ENCODE measurements around the gene S100A13.

The S100A13 gene

DNA sequence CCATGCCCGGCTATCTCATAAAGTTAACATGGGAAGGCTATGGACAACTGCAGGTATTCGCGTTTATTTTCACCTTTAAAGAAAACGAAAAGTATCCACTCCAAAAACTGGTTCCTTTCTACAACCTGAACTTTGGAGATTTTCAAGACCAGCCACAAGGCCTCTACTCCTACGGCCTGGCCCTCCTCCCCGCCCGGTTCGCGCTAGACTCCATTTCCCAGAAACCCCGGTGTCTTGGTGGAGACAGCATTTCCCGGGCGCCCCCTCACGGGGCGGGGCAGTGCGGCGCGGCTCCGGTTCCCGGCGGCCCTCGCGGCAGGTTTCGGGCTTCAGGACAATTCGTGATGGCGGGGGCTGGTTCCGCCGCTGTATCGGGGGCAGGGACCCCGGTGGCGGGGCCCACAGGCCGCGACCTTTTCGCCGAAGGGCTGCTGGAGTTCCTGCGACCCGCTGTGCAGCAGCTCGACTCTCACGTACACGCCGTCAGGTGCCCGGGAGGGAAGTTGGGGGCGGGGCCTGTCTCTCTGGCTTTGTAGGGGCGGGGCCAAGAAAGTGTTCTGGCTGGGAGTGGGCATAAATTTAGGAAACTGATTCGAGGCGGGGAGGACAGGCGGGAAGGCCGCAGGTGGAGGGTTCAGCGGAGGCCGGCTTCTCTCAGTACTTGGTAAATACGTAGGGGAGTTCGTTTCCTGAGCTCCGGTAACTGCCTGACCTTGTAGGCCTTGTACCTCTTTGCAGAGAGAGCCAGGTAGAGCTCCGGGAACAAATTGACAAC is 31.3 kb upstream of the S100A13 start, which contains the start of gene SNAPIN:
SNAPIN (plus strand) TSS at position 304 of the 775 bp plus-strand sequence; CDS start at position 345, 41 bp downstream.
- peak; percentile 74 for DNase-seq (ENCODE audit: low read depth)
- in situ Hi-C loops (cut with HindIII; ENCODE audit: low sequenced_read_pairs) = no loop called here
- H3K4me3 ChIP-seq (ENCODE audit: low read depth, low read length) = peak within 1 kb of the TSS; percentile 60
- TF ChIP-seq, protein P1, sequence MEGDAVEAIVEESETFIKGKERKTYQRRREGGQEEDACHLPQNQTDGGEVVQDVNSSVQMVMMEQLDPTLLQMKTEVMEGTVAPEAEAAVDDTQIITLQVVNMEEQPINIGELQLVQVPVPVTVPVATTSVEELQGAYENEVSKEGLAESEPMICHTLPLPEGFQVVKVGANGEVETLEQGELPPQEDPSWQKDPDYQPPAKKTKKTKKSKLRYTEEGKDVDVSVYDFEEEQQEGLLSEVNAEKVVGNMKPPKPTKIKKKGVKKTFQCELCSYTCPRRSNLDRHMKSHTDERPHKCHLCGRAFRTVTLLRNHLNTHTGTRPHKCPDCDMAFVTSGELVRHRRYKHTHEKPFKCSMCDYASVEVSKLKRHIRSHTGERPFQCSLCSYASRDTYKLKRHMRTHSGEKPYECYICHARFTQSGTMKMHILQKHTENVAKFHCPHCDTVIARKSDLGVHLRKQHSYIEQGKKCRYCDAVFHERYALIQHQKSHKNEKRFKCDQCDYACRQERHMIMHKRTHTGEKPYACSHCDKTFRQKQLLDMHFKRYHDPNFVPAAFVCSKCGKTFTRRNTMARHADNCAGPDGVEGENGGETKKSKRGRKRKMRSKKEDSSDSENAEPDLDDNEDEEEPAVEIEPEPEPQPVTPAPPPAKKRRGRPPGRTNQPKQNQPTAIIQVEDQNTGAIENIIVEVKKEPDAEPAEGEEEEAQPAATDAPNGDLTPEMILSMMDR (IDR thresholded peaks at IDR 0.05; ENCODE audit: low read depth, low read length, missing control alignments) = no peak

DNA sequence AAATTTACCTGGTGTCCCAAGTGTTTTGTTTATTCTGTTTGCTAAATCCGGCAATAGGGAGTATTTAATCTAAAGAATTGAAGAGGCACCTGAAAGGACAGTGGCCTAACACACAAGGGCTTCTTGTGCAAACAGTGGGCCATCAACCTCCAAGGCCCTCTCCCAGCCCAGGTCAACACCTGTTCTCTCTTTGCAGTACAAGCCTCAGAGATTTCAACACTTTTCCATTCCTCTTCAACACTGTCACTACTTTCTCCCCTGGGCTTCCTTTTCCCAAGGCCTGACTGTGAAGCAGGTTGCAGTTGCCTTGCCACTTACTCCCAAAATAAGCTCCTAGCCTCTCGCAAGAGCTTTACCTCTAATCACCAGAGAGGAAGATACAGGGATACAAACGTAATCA is 28.0 kb upstream of the S100A13 start:
- no peak for DNase-seq (ENCODE audit: low read depth)
- TF ChIP-seq, protein P1 (IDR thresholded peaks at IDR 0.05; ENCODE audit: low read depth, low read length, missing control alignments) = no peak
- in situ Hi-C loops (cut with HindIII; ENCODE audit: low sequenced_read_pairs) = no loop called here
- no peak overlapping the region for H3K4me3 ChIP-seq (ENCODE audit: low read depth, low read length)

DNA sequence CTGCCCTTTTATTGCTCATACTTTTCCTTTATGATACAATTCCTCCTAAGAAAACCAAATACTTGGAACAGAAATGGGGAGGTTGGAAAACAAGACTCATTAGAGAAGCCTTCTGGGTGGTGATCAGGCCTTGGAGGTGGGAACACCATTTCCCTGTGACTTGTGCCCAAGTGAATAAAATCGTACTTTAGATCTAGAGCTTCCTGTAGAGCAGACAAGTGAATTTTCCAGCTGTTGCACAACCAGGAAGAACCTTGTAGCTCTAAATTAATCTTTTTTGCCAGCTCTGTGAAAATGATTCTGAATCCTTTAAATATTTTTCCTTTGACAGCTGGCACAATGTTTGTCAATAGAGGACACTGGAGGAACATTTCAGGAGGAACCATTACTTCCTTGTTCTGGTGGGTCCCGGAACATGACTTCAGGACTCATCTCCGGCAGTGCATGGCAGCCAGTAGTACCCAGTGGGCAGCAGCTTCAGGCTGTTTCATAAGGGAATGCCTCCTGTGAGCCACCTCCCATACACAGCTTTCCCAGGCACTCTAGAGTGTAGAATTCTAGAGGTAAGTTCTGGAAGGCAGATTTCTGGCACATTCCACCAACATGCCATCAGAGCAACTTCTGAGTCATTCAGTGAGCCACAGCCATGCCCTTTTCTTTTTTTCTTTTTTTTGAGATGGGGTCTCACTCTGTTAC is 25.6 kb upstream of the S100A13 start:
- TF ChIP-seq, protein P1 (IDR thresholded peaks at IDR 0.05; ENCODE audit: low read depth, low read length, missing control alignments) = no peak
- H3K4me3 ChIP-seq (ENCODE audit: low read depth, low read length) = no peak overlapping the region
- no peak for DNase-seq (ENCODE audit: low read depth)
- in situ Hi-C loops (cut with HindIII; ENCODE audit: low sequenced_read_pairs) = no loop called here

DNA sequence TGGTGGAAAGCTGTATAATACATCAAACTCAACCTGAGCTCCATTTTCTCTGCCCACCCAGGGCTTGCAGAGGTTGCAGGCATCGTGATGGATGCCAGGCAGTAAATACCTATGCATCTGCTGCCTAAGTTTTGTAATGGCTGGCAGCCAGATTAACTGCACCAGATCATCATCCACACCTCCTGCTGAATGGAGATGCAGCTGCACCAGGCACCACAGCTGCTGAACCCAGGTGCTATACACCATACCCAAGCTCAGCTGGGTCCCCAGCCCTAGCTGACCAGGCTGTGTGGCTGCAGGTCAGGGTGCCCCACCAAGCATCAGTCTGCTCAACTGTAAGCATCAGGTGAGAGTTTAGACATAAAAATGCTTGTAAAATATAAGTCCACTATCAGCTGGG is 24.5 kb upstream of the S100A13 start:
- no peak for DNase-seq (ENCODE audit: low read depth)
- in situ Hi-C loops (cut with HindIII; ENCODE audit: low sequenced_read_pairs) = no loop called here
- H3K4me3 ChIP-seq (ENCODE audit: low read depth, low read length) = no peak overlapping the region
- TF ChIP-seq, protein P1 (IDR thresholded peaks at IDR 0.05; ENCODE audit: low read depth, low read length, missing control alignments) = no peak

DNA sequence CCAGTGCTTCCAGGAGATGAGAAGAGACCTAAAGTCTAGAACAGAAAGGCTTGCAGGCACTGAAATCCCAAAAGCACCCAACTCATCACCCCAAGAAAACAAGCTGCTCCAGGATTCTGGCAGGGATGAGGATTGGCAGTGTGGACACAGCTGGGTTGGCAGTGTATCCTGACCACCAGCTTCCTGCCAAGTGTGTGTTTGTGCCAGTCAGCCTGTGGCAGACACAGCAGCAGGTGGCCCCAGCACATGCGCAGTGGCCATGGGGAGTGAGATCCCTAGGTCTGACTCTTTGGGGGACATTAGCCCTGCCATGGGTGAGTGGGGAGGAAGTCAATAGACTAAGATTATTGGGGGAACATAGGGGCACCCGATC is 22.5 kb upstream of the S100A13 start:
- in situ Hi-C loops (cut with HindIII; ENCODE audit: low sequenced_read_pairs) = no loop called here
- DNase-seq (ENCODE audit: low read depth) = no peak
- TF ChIP-seq, protein P1 (IDR thresholded peaks at IDR 0.05; ENCODE audit: low read depth, low read length, missing control alignments) = no peak
- H3K4me3 ChIP-seq (ENCODE audit: low read depth, low read length) = no peak overlapping the region

DNA sequence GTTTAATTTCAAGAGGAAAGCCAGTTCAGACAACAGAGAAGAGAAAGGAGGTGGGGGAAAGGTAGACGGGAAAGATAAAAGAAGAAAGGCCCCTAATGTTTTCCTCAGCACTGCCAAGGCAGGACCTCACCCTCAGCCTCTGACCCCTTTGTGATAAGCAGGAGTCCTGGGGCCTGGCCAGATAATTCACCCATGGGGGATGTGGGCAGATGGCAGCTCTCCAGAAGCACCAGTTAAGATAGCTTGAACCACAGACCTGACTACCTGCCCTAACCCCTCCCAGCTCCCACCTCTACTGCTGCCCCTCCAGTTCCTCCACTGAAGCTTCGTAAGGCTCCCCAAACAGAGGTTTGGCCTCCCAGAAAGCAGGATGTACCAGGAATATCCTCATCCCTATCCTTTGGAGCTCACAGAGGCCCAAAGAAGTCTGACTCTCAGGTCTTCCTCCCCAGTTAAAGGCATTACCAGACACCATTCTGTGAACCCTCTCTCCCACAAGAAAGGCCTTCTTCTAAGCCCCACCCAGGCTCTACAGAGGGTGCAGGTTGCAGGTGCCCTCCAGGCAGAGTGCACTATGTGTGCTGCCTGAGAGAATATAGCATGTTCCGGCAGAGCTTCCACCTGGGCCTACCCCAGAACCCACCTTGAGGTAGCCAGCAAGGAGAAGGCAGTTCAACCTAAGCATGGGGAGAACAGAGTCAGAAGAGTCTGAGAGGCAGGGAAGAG is 22.0 kb upstream of the S100A13 start:
- in situ Hi-C loops (cut with HindIII; ENCODE audit: low sequenced_read_pairs) = no loop called here
- H3K4me3 ChIP-seq (ENCODE audit: low read depth, low read length) = no peak overlapping the region
- no peak for DNase-seq (ENCODE audit: low read depth)
- TF ChIP-seq, protein P1 (IDR thresholded peaks at IDR 0.05; ENCODE audit: low read depth, low read length, missing control alignments) = no peak
